K562 (cell line): ENCODE measurements around the gene FAM117A. TPM values are rescaled to one million over a fixed set of nuclear protein-coding genes. Genes with fewer than 3 reads are reported as not detected.

Experiments
- ARID1B ChIP-seq: fragments of 450-650 bp; IDR thresholded peaks from 2 replicates; pipeline ENCODE4 v1.6.1; 2016; ENCODE audit warnings: antibody characterized with exemption, mild to moderate bottlenecking, inconsistent platforms
- BACH1 ChIP-seq: fragments of 200-800 bp; sonication (Bioruptor generic); IDR thresholded peaks from 2 replicates; pipeline ENCODE4 v1.6.1; 2016; ENCODE audit warnings: missing genetic modification characterization, missing compliant biosample characterization
- CHAMP1 ChIP-seq: fragments of 450-650 bp; IDR thresholded peaks from 2 replicates; pipeline ENCODE4 v1.6.1; 2016; ENCODE audit warnings: mild to moderate bottlenecking
- FOXP4 ChIP-seq: sonication (generic); formaldehyde crosslinking; IDR thresholded peaks from 2 replicates; pipeline ENCODE4 v1.8.0; 2022; ENCODE audit warnings: mild to moderate bottlenecking, missing genetic modification reagents, borderline replicate concordance
- HDGF ChIP-seq: fragments of 450-650 bp; IDR thresholded peaks from 2 replicates; pipeline ENCODE4 v1.6.1; 2016
- HOXB6 ChIP-seq: fragments of 250-450 bp; sonication (Bioruptor Pico); IDR thresholded peaks from 2 replicates; pipeline ENCODE4 v1.5.1; 2022; ENCODE audit warnings: mild to moderate bottlenecking, borderline replicate concordance
- KLF1 ChIP-seq: fragments of 450-650 bp; IDR thresholded peaks from 2 replicates; pipeline ENCODE4 v1.6.1; 2016; ENCODE audit warnings: missing genetic modification characterization, missing compliant biosample characterization
- KLF13 ChIP-seq: fragments of 450-650 bp; IDR thresholded peaks from 2 replicates; pipeline ENCODE4 v1.6.1; 2016; ENCODE audit warnings: missing genetic modification characterization, low read depth, mild to moderate bottlenecking, missing compliant biosample characterization, moderate library complexity, borderline replicate concordance
- MTA1 ChIP-seq: fragments of 450-650 bp; IDR thresholded peaks from 2 replicates; pipeline ENCODE4 v1.6.1; 2017; ENCODE audit warnings: borderline replicate concordance
- NCOA2 ChIP-seq, 2 experiments: fragments of 450-650 bp; IDR thresholded peaks; 2 replicates each; pipeline ENCODE4 v1.6.1; 2018; ENCODE audit warnings: mild to moderate bottlenecking in 2 of 2, moderate library complexity in 1 of 2; ENCODE audit not compliant: partially characterized antibody in 2 of 2
- POLR2A ChIP-seq: fragments of 450-650 bp; conservative IDR thresholded peaks from 2 replicates; pipeline ENCODE4 v1.6.1; 2016
- USF2 ChIP-seq: sonication (generic); formaldehyde crosslinking; IDR thresholded peaks from 2 replicates; pipeline ENCODE4 v1.5.0; 2020; ENCODE audit warnings: missing genetic modification reagents
- ZBTB49 ChIP-seq: sonication (generic); formaldehyde crosslinking; IDR thresholded peaks from 2 replicates; pipeline ENCODE4 v1.8.0; 2022; ENCODE audit warnings: missing genetic modification reagents, mild to moderate bottlenecking, borderline replicate concordance
- ZNF146 ChIP-seq: IDR thresholded peaks from one replicate; pipeline ENCODE4 v1.6.1; 2018; ENCODE audit warnings: missing compliant biosample characterization; ENCODE audit not compliant: unreplicated experiment
- ZNF696 ChIP-seq: fragments of 250-450 bp; sonication (Bioruptor Pico); conservative IDR thresholded peaks from 2 replicates; pipeline ENCODE4 v1.4.0; 2020; ENCODE audit warnings: mild to moderate bottlenecking, moderate library complexity
- ZNF778 ChIP-seq: fragments of 450-650 bp; formaldehyde crosslinking; IDR thresholded peaks from 2 replicates; pipeline ENCODE4 v1.4.0; 2020; ENCODE audit warnings: mild to moderate bottlenecking, moderate library complexity
- polyA plus RNA-seq, 8 experiments: library from polyadenylated mRNA; depleted of rRNA in 4 of 8; stranded (reverse) in 5 of 8; unstranded in 3 of 8; fragments of >200 nt; fragmentation: Nextera tagmentation in 2 of 8; fragmentation: Illumina TruSeq in 1 of 8; extraction: Ambion mirVana in 2 of 8; extraction: Trizol in 1 of 8; gene quantifications; 2 replicates each; pipeline versions ENCODE4 v1.2.1 to v1.2.3, GENCODE V29; 2011 to 2014; ENCODE audit warnings: inconsistent platforms in 1 of 8, missing spikeins in 1 of 8
- total RNA-seq, 7 experiments: library from RNA; depleted of rRNA in 6 of 7; stranded (reverse); fragments of >200 nt in 6 of 7; fragmentation: Illumina TruSeq in 2 of 7; extraction: Trizol in 2 of 7; gene quantifications; 2 replicates each; pipeline versions ENCODE4 v1.2.1 to v1.2.3, GENCODE V29; 2011 to 2021; ENCODE audit warnings: low replicate concordance in 1 of 7

FAM117A gene
- total and polyA plus RNA-seq, 9 of the 15 experiments (the other 6 are each of a cell fraction or from before 2014, with no cell fraction given), result 3.1 to 79.7 (median 36.6) TPM

- TF ChIP-seq USF2 (no peak), ZBTB49 (CRISPR knock-in tag) (no peak), FOXP4 (CRISPR knock-in tag) (no peak), ZNF778 (CRISPR knock-in tag) (no peak), ZNF146 (no peak), HOXB6 (CRISPR knock-in tag) (no peak), NCOA2 (IDR thresholded peaks at IDR 0.05; ENCODE audit: partially characterized antibody in 2 of 2) (peak in 1 of 2 experiments; percentile 99), ZNF696 (CRISPR knock-in tag) (no peak), HDGF (no peak), KLF13 (tag) (peak; percentile 78; the same call in 1 of the 2 replicates), ARID1B (0 out of 2 replicates have a peak, but pooled peaks have one; percentile 30), BACH1 (tag) (no peak), KLF1 (tag) (peak; percentile 48; the same call in 1 of the 2 replicates), CHAMP1 (peak; percentile 88), POLR2A (peak; percentile 84), MTA1 (peak; percentile 99)
Observed at GRCh38 chr17:49707608-49708514, 56.1 kb downstream of the FAM117A start, which contains the start of gene SLC35B1 (continued).
